Measurements from ENCODE around the gene HS1BP3. TPM values are rescaled to one million over a fixed set of nuclear protein-coding genes. Genes with fewer than 3 reads are reported as not detected.

HS1BP3 gene
- total and polyA plus RNA-seq, 9 of the 15 experiments (the other 6 are each of a cell fraction or from before 2014, with no cell fraction given): 0.41 to 8.3 (median 5.9) TPM

DNA sequence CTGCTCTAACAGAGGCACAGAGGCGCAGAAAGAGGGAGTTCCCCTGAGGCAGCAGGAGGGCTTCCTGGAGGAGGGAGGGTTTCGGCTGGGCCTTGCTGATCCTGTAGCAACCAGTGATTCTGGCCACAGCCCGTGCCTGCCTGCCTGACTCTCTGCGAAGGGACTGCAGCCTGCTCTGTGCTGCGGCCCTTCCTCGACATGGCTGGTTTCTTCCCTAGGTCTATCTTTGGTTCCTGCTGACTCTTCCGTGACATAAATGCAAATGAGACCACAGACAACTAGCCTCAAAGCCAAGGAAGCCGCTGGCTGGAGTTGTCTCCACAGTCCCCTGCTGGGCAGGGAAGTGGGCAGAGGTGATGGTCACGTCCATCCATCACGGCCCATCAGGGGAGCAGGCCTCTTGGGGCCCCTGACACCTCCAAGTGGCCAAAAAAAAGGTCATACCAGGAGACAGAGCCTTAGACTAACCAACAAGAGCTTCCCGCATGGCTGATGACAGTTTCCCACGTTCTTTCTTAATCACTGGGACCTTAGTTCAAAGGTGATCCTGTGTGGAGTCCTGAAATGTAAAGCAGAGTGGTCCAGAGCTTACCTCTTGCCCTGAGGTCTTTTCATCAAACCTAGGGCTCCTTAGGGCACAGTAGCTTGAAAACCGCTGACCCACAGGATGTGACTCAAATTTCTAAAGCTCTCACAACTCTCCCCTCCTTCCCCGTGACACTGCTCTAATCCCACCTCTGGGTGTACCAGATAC is 55.3 kb downstream of the HS1BP3 start (continued):
- TF ChIP-seq, protein P1, sequence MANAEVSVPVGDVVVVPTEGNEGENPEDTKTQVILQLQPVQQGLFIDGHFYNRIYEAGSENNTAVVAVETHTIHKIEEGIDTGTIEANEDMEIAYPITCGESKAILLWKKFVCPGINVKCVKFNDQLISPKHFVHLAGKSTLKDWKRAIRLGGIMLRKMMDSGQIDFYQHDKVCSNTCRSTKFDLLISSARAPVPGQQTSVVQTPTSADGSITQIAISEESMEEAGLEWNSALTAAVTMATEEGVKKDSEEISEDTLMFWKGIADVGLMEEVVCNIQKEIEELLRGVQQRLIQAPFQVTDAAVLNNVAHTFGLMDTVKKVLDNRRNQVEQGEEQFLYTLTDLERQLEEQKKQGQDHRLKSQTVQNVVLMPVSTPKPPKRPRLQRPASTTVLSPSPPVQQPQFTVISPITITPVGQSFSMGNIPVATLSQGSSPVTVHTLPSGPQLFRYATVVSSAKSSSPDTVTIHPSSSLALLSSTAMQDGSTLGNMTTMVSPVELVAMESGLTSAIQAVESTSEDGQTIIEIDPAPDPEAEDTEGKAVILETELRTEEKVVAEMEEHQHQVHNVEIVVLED (CRISPR knock-in tag; IDR thresholded peaks at IDR 0.05): no peak
- no peak for TF ChIP-seq CHCHD3 (CRISPR knock-in tag; IDR thresholded peaks at IDR 0.05)
- TF ChIP-seq KLF6 (CRISPR knock-in tag; IDR thresholded peaks at IDR 0.05; ENCODE audit: borderline replicate concordance): no peak
- no peak for TF ChIP-seq GTF2A2 (tag; IDR thresholded peaks at IDR 0.05)
- no peak for TF ChIP-seq ARID3A (IDR thresholded peaks at IDR 0.05; ENCODE audit: borderline replicate concordance, low read depth, low read length)
- TF ChIP-seq MNT (conservative IDR thresholded peaks at IDR 0.05): no peak
- TF ChIP-seq CEBPG (CRISPR knock-in tag; IDR thresholded peaks at IDR 0.05): peak; percentile 65; the same call in 1 of the 2 replicates
- peak; percentile 68 to 83; a peak in 3 of 4 replicates for TF ChIP-seq CEBPG (tag; conservative IDR thresholded peaks at IDR 0.05 in 1 of 2, IDR thresholded peaks at IDR 0.05 in 1 of 2)
- TF ChIP-seq ZKSCAN8 (CRISPR knock-in tag; IDR thresholded peaks at IDR 0.05): no peak; the same call in 1 of the 2 replicates
- no peak for TF ChIP-seq CC2D1A (IDR thresholded peaks at IDR 0.05)
- no peak; the same call in 1 of the 2 replicates for TF ChIP-seq ZNF175 (CRISPR knock-in tag; IDR thresholded peaks at IDR 0.05; ENCODE audit: low read depth)
- TF ChIP-seq ZNF395 (CRISPR knock-in tag; IDR thresholded peaks at IDR 0.05): peak; percentile 65
- TF ChIP-seq, protein P2, sequence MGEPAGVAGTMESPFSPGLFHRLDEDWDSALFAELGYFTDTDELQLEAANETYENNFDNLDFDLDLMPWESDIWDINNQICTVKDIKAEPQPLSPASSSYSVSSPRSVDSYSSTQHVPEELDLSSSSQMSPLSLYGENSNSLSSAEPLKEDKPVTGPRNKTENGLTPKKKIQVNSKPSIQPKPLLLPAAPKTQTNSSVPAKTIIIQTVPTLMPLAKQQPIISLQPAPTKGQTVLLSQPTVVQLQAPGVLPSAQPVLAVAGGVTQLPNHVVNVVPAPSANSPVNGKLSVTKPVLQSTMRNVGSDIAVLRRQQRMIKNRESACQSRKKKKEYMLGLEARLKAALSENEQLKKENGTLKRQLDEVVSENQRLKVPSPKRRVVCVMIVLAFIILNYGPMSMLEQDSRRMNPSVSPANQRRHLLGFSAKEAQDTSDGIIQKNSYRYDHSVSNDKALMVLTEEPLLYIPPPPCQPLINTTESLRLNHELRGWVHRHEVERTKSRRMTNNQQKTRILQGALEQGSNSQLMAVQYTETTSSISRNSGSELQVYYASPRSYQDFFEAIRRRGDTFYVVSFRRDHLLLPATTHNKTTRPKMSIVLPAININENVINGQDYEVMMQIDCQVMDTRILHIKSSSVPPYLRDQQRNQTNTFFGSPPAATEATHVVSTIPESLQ (CRISPR knock-in tag; IDR thresholded peaks at IDR 0.05): no peak
- no peak for TF ChIP-seq ELF2 (CRISPR knock-in tag; IDR thresholded peaks at IDR 0.05)
- 0 out of 2 replicates have a peak, but pooled peaks have one; percentile 58 for TF ChIP-seq FOXK1 (CRISPR knock-in tag; IDR thresholded peaks at IDR 0.05; ENCODE audit: borderline replicate concordance)
